CD4-positive, alpha-beta T cell treated with Interleukin-17A for 1 hour (primary cell): ENCODE data around the gene ERG.

Experiments used
- DNase-seq: peaks from one replicate; pipeline ENCODE4 v3.0.0-alpha.2; 2020

Gene ERG

GRCh38 chr21:38388203-38388602 lies 110.1 kb downstream of the ERG start:
- no peak for DNase-seq

GRCh38 chr21:38386967-38387366 lies 111.3 kb downstream of the ERG start:
- DNase-seq, result no peak

- DNase-seq, result no peak
Observed at GRCh38 chr21:38385427-38386175, 112.7 kb downstream of the ERG start.

GRCh38 chr21:38384675-38385426 lies 113.4 kb downstream of the ERG start:
- no peak for DNase-seq

- DNase-seq, result no peak
Observed at GRCh38 chr21:38384238-38384560, 114.1 kb downstream of the ERG start.

GRCh38 chr21:38383411-38384237 lies 114.7 kb downstream of the ERG start:
- DNase-seq, result no peak

- DNase-seq, result no peak
Observed at GRCh38 chr21:38380481-38381137, 117.7 kb downstream of the ERG start.

GRCh38 chr21:38379147-38379546 lies 119.1 kb downstream of the ERG start:
- DNase-seq, result no peak

- DNase-seq, result no peak
Observed at GRCh38 chr21:38377165-38378088, 120.8 kb downstream of the ERG start.

- no peak for DNase-seq
Observed at GRCh38 chr21:38376693-38377092, 121.6 kb downstream of the ERG start.

GRCh38 chr21:38376235-38376634 lies 122.0 kb downstream of the ERG start:
- DNase-seq, result no peak

GRCh38 chr21:38367646-38368045 lies 130.6 kb downstream of the ERG start:
- no peak for DNase-seq

GRCh38 chr21:38365521-38365920 lies 132.8 kb downstream of the ERG start:
- no peak for DNase-seq

GRCh38 chr21:38363693-38364092 lies 134.6 kb downstream of the ERG start:
- DNase-seq, result no peak

- no peak for DNase-seq
Observed at GRCh38 chr21:38361324-38361723, 137.0 kb downstream of the ERG start.

GRCh38 chr21:38359835-38360234 lies 138.4 kb downstream of the ERG start:
- no peak for DNase-seq

- DNase-seq, result no peak
Observed at GRCh38 chr21:38359090-38359489, 139.2 kb downstream of the ERG start.

GRCh38 chr21:38358666-38359065 lies 139.6 kb downstream of the ERG start:
- no peak for DNase-seq

GRCh38 chr21:38358098-38358497 lies 140.2 kb downstream of the ERG start:
- DNase-seq, result no peak

GRCh38 chr21:38356883-38357625 lies 141.2 kb downstream of the ERG start:
- no peak for DNase-seq
